GM19240 (cell line): ENCODE data around the gene POM121.
"Not testable (repeated sequence)": the region's sequence is repeated elsewhere in the genome, so short reads cannot be mapped to it uniquely, and the experiment has no call there.

Experiments used
- DNase-seq: peaks from one replicate; pipeline ENCODE4 v3.0.0; 2011; ENCODE audit warnings: low spot score; ENCODE audit not compliant: insufficient read length

Gene POM121

DNA sequence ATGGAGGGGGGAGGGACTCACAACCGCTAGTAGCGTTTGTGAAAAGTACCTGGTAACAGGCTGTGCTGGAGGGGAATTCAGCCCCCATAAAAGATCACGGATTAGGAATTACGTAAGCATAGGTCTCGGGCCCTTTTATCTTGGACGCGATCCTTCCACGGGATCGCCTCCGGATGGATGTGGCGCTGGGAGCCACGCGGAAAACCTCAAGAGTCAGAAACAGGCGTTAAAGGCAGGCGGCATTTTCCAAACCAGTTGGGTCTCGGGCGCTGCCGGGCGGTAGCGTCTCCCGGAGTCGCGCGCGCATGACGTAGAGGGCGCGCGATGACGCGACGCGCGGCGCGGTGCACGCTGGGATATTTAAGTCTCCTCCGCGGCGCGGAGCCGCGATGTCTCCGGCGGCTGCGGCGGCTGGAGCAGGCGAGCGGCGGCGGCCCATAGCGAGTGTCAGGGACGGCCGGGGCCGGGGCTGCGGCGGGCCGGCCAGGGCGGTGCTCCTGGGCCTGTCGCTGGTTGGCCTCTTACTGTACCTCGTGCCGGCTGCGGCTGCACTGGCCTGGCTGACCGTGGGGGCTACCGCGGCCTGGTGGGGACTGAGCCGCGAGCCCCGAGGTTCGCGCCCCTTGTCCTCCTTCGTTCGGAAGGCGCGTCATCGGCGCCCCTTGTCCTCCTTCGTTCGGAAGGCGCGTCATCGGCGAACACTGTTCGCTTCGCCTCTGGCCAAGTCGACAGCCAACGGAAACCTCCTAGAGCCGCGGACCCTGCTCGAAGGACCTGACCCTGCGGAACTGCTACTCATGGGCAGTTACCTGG, at the start of gene POM121:
TSS of gene POM121 (plus strand) at position 363 of the 813 bp plus-strand sequence. CDS start at position 390, 27 bp downstream.
- peak; percentile 86 for DNase-seq

DNA sequence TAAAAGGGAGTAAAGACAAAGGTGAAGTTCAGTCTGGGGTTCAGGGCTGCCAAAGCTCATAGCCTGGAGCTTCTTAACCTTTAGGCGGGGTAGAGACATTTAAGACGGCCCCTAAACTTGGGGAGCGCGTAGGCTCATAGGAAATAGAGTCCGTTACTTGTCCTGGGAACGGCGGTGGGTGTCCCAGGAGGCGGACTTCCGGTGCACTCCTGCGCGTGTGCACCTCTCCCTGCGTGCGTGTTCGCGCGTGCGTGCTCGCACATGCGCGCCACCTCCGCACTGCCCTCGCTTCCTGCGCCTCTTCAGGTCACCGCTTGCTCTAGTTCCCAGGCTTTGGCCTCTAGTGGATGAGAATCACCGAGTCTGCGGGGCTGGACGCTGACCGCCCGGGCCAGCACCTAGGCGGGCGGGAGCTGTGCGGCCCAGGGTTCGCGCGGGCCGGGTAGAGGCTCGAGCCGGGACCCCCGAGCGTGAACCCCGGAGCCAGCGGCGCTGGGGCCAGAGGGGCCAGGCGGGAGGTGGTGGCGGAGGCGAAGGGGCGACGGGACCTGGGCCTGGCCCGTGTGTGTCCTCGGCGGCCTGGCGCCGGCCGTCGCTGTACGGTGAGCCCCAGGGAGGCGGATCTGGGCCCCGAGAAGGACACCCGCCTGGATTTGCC, 45.7 kb upstream of the POM121 start:
- peak; percentile 6 for DNase-seq

DNA sequence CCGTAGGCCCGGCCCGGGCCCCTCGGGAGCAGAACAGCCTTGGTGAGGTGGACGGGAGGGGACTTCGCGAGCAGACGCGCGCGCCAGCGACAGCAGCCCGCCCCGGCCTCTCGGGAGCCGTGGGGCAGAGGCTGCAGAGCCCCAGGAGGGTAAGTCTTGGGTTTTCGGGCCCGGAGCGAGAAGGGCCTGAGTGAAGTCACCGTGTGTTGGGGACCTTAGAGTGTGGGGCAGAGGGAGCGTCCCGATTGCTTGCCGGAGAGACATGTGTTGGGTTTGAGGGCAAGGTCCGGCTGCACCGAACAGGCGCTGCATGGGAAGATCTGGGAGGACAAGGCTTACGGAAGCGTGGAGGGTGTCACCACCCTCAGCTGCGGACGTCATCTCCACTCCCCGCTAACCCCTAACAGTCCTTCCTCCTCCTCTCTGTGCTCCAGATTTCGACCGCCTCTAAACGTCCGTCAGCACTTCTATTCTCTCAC, 45.1 kb upstream of the POM121 start:
- DNase-seq = not testable (repeated sequence)

DNA sequence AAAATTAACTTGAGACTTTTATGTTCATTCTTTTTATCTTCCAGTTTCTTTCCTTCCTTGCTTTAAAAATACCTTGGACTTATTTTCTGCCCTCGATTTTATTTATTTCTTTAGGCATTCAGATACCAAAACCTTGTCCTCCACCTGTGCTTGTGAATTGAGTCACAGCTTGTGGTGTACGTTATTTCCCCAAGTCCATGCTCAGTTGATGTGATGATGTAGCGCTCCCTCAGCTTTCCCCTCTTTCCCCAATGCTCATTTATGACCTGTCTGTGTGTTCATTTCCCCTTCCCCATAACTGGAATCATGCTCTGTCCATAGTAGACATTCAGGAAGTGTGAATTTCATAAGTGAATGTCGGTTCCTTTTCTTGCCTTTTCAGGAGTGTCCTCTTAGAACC, 33.1 kb upstream of the POM121 start:
- not testable (repeated sequence) for DNase-seq

DNA sequence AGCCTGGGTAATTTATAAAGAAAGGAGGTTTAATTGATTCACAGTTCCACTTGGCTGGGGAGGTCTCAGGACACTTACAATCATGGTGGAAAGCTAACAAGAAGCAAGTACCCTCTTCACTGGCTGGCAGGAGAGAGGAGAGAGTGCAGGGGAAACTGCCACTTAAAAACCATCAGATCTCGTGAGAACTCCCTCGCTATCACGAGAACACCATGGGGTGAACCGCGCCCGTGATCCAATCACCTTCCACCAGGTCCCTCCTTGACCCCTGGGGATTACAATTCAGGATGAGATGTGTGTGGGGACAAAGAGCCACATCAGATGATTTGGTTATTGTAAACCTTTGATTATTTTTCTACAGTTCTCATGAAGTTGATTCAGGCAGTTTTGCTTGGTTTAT, 20.2 kb upstream of the POM121 start:
- not testable (repeated sequence) for DNase-seq

DNA sequence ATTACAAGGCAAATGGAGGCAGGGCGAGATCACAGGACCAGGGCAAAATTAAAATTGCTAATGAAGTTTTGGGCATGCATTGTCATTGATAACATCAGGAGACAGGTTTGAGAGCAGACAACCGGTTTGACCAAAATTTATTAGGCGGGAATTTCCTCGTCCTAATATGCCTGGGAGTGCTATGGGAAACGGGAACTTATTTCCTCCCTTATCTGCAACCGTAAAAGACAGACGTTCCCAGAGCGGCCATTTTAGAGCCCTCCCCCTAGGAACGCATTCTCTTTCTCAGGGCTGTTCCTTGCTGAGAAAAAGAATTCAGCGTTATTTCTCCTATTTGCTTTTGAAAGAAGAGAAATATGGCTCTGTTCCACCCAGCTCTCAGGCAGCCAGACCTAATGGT, 16.5 kb upstream of the POM121 start:
- DNase-seq = not testable (repeated sequence)

DNA sequence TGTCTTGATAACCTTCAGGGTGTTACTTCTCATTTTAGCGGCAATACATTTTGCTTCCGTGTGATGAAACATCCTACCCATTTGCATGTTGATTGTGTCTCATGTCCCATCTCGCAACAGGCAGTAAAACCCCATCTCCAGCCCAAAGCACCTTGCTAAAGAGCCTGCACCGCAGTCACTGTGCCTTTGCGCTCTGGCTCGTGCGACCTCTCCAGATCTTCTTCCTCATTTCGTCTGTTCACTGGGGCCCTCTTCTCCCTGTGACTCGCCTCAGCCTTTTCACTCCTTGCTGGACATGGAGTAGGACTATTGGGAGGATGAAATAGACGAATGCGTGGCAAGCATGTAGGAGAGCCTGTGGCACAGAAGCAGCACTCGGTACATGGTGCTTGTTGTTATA, 13.5 kb upstream of the POM121 start:
- not testable (repeated sequence) for DNase-seq

DNA sequence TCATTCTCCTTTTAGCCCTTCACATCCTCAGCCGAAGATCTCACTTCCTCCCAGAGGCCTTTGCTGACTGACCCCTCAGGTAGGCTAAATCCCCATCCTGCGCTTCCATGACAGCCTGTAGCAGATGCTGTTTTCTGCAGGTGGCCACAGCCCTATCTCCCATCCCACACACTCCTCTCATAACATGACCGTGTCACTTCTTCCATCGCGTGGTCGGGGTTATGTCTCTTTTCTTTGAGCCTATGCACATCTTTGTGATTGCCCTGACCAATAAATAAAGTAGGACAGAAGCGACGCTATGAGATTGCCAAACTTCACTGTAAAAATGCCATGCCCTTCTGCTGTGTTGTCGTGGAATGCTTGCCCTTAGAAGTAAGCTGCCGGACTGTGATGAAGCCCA, 11.1 kb upstream of the POM121 start:
- DNase-seq = not testable (repeated sequence)

DNA sequence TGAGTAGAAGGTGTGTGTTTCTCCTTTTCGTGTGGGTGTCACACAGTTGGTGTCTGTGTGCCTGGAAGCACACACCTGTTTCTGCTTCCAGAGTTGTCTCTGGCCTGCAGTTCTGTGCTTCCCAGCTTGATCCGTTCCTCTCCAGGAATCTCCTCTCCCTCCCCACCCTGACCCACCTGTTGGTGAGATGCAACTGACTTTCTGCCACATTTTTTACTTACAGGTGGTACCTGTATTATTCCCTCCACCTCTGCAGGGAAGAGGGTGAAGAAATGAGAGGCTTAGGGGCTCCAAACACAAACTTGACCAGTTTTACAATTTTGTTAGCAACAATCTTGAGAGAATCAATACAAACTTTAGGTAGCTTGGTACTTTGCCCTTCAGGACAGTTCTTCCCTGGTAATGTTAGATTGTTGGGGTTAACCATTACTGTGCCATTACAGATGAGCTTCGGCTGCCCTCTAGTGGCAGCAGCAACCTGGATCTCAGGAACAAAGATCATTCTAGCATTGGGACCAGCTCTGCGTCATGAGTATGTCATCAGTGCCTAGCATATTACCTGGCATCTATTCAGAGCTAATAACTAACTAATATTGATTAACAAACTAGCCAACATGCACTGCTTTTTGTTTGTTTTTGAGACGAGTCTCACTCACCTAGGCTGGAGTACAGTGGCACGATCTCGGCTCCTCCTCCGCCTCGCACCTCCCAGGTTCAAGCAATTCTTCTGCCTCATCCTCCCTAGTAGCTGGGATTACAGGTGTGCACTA, 10.0 kb upstream of the POM121 start:
- DNase-seq = not testable (repeated sequence)

DNA sequence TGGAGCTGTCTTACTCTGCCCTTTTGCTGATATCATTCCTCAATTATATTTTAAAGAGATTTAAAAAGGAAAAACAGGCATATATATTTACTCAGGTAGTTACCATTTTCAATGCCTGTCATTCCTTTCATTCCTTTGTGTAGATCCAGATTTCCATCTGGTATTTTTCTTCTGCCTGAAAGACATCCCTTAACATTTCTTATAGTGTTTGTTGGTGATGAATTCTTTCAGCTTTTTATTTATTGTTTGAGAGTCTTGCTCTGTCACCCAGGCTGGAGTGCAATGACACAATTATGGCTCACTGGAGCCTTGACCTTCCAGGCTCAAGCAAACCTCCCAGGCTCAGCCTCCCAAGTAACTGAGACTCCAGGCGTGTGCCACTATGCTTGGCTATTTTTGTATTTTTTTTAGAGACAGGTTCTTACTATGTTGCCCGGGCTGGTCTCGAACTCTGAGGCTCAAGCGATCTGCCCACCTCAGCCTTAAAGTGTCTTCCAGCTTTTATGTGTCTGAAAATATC, 5.6 kb upstream of the POM121 start:
- no peak for DNase-seq

DNA sequence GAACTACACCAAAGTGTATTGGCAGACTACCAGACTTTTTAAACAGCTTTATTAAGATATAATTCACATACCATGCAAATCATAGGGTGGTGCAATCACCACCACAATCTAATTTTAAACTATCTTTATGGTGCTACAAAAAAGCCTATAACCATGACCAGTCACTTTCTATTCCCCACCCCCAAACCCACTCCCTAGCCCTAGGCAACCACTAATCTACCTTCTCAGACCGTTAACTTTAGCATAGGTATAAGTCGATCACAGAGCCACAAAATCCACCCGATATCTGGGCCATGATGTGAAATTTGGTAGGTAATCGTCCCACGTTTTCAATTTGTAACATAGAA, 536 bp upstream of the POM121 start:
- no peak for DNase-seq

DNA sequence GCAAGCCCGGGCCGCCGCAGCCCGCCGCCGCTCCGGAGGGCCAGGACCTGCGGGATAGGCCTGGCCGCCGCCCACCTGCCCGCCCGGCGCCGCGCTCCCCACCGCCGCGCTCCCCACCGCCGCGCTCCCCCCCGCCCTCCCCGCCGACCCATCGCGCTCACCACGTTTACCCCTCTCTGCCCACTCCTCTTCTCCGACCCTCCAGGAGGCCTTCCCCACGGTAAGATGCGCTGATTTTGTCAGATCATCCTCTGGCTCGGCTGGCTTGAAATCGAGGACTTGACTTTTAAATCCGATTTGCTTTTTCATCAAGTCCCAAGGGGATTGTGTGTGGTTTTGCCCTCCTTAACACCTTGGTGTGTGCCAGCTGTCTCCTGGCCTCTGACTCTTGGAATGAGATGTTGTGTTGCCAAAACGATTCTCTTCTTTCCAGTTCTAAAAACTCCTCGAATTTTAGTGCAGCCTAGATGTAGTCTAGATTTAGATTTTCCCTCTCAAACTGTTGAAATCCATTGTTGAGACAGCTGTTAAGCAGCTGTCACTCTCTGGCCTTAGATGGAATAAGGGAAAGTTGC, 738 bp downstream of the POM121 start:
- no peak for DNase-seq

DNA sequence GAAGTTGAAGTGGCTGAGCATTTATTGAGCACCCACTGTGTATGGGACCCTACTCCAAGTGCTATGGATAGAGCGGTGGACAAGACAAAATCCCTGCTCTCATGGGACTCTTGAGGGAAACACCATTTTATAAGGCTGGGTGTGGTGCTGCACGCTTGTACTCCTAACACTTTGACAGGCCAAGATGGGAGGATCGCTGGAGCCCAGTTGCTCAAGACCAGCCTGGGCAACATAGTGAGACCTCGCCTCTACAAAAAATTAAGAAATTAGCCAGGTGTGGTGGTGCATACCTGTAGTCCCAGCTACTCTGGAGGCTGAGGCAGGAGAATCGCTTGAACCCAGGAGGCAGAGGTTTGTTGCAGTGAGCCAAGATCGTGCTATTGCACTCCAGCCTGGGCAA, 2.9 kb downstream of the POM121 start:
- DNase-seq = not testable (repeated sequence)

DNA sequence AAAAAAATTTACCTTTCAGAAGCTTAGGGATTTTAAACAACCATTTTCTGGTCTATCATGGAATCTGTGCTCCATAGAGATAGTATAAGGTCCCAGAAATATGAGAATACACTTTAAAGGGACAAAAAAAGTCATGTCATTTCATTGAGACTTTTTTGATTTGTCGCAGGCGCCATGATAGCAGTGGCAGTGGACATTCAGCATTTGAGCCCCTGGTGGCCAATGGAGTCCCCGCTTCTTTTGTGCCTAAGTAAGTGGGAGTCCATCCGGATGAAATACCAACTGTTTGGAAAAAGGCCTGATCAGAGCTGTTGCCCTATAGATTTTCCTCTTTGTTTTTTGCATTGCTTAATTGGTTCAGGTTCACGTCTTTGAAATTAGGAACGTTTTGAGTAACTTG, 3.3 kb downstream of the POM121 start:
- not testable (repeated sequence) for DNase-seq

DNA sequence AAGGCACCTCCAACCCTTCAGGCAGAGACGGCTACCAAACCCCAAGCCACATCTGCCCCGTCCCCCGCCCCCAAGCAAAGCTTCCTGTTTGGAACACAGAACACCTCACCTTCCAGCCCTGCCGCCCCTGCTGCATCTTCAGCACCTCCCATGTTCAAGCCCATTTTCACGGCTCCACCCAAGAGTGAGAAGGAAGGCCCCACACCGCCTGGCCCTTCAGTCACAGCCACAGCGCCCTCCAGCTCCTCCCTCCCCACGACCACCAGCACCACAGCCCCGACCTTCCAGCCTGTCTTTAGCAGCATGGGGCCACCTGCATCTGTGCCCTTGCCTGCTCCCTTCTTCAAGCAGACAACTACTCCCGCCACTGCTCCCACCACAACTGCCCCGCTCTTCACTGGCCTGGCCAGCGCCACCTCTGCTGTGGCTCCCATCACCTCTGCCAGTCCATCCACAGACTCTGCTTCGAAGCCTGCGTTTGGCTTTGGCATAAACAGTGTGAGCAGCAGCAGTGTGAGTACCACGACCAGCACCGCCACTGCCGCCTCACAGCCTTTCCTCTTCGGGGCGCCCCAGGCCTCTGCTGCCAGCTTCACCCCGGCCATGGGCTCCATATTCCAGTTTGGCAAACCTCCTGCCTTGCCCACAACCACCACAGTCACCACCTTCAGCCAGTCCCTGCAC, 17.3 kb downstream of the POM121 start:
- DNase-seq = not testable (repeated sequence)

DNA sequence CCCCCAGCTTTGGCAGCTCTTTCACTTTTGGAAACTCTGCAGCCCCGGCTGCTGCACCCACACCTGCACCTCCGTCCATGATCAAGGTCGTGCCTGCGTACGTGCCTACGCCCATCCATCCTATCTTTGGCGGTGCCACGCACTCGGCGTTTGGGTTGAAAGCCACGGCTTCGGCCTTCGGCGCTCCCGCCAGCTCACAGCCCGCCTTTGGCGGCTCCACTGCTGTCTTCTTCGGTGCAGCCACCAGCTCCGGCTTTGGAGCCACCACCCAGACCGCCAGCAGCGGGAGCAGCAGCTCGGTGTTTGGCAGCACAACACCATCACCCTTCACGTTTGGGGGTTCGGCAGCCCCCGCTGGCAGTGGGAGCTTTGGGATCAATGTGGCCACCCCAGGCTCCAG, 18.1 kb downstream of the POM121 start:
- DNase-seq = not testable (repeated sequence)

DNA sequence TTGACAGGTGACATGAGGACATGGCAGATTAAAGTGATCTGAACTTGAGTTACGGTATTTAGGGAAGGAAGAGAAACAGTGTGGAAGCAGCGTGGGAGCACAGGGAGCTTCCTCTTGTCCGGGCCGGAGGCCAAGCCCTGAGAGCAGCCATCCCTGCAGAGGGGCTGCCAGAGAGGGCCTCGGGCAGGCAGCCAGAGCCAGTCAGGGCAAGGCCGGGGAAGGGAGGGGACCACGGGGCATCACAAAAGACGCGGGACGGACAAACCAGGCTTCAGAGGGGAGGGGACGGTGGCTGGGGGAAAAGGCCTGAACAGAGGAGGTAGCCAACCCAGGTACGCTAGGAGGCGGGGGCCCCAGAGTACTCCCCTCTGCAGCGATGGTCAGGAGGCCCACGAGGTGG, 20.0 kb downstream of the POM121 start:
- DNase-seq = not testable (repeated sequence)

DNA sequence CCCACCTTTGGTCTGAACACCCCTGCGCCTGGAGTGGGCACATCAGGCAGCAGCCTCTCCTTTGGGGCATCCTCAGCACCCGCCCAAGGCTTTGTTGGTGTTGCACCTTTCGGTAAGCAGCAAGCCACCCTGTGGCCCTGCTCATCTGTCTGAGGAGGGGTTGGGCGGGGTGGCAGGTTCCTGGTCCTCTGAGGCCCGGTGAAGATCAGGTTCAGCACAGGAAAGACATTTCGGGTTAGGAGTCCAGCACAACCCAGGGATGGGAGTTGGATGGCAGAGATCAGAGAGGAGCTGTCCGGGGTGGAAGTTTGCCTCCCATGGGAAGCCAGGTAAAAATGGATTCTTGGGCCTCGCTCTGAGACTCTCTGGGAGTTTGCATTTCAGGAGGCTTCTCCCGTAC, 20.7 kb downstream of the POM121 start:
- DNase-seq = not testable (repeated sequence)

DNA sequence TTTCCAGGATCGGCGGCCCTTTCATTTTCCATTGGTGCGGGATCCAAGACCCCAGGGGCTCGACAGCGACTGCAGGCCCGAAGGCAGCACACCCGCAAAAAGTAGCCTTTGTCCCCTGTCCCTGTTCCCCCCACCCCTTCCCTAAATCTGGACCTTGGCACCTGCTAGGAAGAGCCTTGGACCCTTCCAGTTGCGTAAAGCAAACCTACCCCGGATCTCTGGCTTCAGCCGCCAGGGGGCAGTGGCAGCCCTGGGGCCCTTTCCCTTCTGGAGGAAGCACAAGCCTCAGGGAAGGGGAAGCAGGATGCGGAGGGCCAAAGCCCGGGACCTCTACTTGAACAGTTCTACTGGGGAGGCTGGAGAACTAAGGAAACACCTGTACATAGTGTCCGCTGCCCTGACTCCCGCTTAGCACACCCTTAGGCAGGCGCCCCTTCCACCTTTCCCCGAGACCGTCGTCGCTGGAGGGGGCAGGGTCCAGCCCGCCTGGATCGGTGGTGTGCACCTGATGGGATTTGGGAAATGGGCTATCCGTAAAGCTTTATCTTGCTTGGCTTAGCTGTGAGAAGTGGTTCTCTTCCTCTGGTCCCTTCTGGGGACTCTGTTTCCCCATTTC, 21.3 kb downstream of the POM121 start:
- DNase-seq = not testable (repeated sequence)

DNA sequence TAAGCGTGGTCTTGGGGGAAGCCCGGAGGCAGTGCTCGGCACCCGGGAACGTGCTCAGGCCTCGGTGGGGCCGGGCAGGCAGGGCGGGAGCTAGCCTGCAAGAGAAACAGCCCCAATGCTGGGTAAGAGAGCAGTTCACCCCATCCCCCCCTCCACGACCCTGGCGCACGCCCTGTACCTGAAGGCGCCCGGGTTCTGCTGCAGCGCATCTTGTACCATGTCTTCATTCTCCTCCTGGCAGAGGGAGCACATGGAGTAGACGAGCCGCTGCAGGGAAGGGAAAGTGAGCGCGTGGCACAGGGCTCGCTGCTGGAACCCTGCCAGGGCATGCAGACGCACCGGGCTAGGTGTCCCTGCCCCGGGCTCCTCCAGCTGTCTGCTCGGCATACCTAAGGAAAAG, 23.8 kb downstream of the POM121 start:
- DNase-seq = not testable (repeated sequence)
